Stimulated activated CD8-positive, alpha-beta memory T cell treated with anti-CD3 and anti-CD28 coated beads, Interleukin-15, amount 100 ng/mL, for 48 hours (primary cell): ENCODE measurements around the gene TNFSF11.
"Not testable (repeated sequence)": the region's sequence is repeated elsewhere in the genome, so short reads cannot be mapped to it uniquely, and the experiment has no call there.

ENCODE experiments used
- DNase-seq, 2 donors: peaks; one replicate each; pipeline ENCODE4 v3.0.0-alpha.2; 2020; ENCODE audit warnings: low read depth in 2 of 2

Gene TNFSF11

GRCh38 chr13:42574011-42574410 is at the start of gene TNFSF11:
Gene TNFSF11 (plus strand): TSS chr13:42574152. CDS start chr13:42574304, 152 bp downstream.
- peak in 1 of 2 donors; percentile 2 for DNase-seq

- no peak for DNase-seq
Measured at GRCh38 chr13:42524487-42525034, 49.4 kb upstream of the TNFSF11 start.

GRCh38 chr13:42525035-42525504 is 48.9 kb upstream of the TNFSF11 start:
- DNase-seq = no peak

GRCh38 chr13:42526276-42526675 is 47.7 kb upstream of the TNFSF11 start:
- no peak for DNase-seq

- no peak for DNase-seq
Measured at GRCh38 chr13:42526804-42527203, 47.1 kb upstream of the TNFSF11 start.

- DNase-seq = no peak
Measured at GRCh38 chr13:42532561-42533335, 41.2 kb upstream of the TNFSF11 start.

- no peak for DNase-seq
Measured at GRCh38 chr13:42533336-42533591, 40.7 kb upstream of the TNFSF11 start.

GRCh38 chr13:42534785-42535184 is 39.2 kb upstream of the TNFSF11 start:
- DNase-seq = no peak

- DNase-seq = no peak
Measured at GRCh38 chr13:42538996-42539395, 35.0 kb upstream of the TNFSF11 start.

GRCh38 chr13:42539670-42540069 is 34.3 kb upstream of the TNFSF11 start:
- DNase-seq = no peak

GRCh38 chr13:42543215-42543797 is 30.6 kb upstream of the TNFSF11 start:
- DNase-seq = no peak

GRCh38 chr13:42544246-42544926 is 29.6 kb upstream of the TNFSF11 start:
- DNase-seq = no peak

GRCh38 chr13:42545842-42546241 is 28.1 kb upstream of the TNFSF11 start:
- no peak for DNase-seq

- DNase-seq = no peak
Measured at GRCh38 chr13:42547612-42548011, 26.3 kb upstream of the TNFSF11 start.

GRCh38 chr13:42548731-42549551 is 25.0 kb upstream of the TNFSF11 start:
- peak in 1 of 2 donors; percentile 30 for DNase-seq

- DNase-seq = no peak
Measured at GRCh38 chr13:42549552-42549936, 24.4 kb upstream of the TNFSF11 start.

GRCh38 chr13:42551611-42552010 is 22.3 kb upstream of the TNFSF11 start:
- no peak for DNase-seq

- DNase-seq = no peak
Measured at GRCh38 chr13:42553098-42554046, 20.6 kb upstream of the TNFSF11 start.

- no peak for DNase-seq
Measured at GRCh38 chr13:42559057-42559456, 14.9 kb upstream of the TNFSF11 start.

- not testable (repeated sequence) for DNase-seq
Measured at GRCh38 chr13:42559573-42560218, 14.3 kb upstream of the TNFSF11 start.
